Bronchial epithelial cell (primary cell): ENCODE data around the gene NUMBL. TPM values are rescaled to one million over a fixed set of nuclear protein-coding genes. Genes with fewer than 3 reads are reported as not detected.
"Not testable (repeated sequence)": the region's sequence is repeated elsewhere in the genome, so short reads cannot be mapped to it uniquely, and the experiment has no call there.

Experiments used
- DNase-seq: peaks from one replicate; pipeline ENCODE4 v3.0.0-alpha.2; 2010; ENCODE audit warnings: low read depth
- FAIRE-seq: peaks from 2 replicates; lab custom pipeline; 2011; peaks lifted over from hg19 to GRCh38; lab: Jason Lieb, UNC
- H3K27me3 ChIP-seq: 2 replicates; pipeline ENCODE4 v1.5.1; 2011; ENCODE audit warnings: low read length; ENCODE audit not compliant: control insufficient read depth, insufficient read depth
- H3K36me3 ChIP-seq: 2 replicates; pipeline ENCODE4 v1.5.1; 2011; ENCODE audit warnings: low read length; ENCODE audit not compliant: control insufficient read depth, insufficient read depth
- H3K4me3 ChIP-seq: 2 replicates; pipeline ENCODE4 v1.5.1; 2011; ENCODE audit warnings: mild to moderate bottlenecking, low read depth, low read length, control low read depth
- total RNA-seq: library from RNA; depleted of rRNA; stranded (reverse); fragments of >200 nt; gene quantifications from 2 replicates; pipeline ENCODE4 v1.2.1, GENCODE V29; 2014
- TF ChIP-seq, protein P1 (sequence below): IDR thresholded peaks from 2 replicates; pipeline ENCODE4 v1.5.1; 2011; ENCODE audit warnings: mild to moderate bottlenecking, moderate library complexity, low read length, control low read depth, inconsistent platforms; ENCODE audit not compliant: insufficient read depth, severe bottlenecking

Gene NUMBL
- total RNA-seq, 1 donor from 2014 or later, result 8.4 TPM

DNA sequence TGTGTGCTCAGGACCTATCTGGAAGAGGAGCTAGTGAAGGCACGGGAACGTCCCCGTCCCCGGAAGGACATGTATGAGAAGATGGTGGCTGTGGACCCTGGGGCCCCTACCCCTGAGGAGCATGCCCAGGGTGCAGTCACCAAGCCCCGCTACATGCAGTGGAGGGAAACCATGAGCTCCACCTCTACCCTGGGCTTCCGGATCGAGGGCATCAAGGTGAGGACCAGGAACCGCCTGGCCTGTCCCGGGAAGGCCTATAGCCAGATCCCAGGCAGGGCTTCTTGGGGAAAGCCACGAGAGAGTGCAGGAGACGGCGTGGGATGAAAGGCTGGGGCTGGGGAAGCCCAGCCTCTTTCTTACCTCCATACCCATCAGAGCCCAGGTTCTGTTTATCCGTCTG is 42.7 kb upstream of the NUMBL start:
- no peak for FAIRE-seq
- H3K27me3 ChIP-seq, result no peaks in the 10 kb centered on the region
- peaks cover 54% of the 10 kb centered on the region for H3K36me3 ChIP-seq
- H3K4me3 ChIP-seq, result no peak overlapping the region
- TF ChIP-seq, protein P1, sequence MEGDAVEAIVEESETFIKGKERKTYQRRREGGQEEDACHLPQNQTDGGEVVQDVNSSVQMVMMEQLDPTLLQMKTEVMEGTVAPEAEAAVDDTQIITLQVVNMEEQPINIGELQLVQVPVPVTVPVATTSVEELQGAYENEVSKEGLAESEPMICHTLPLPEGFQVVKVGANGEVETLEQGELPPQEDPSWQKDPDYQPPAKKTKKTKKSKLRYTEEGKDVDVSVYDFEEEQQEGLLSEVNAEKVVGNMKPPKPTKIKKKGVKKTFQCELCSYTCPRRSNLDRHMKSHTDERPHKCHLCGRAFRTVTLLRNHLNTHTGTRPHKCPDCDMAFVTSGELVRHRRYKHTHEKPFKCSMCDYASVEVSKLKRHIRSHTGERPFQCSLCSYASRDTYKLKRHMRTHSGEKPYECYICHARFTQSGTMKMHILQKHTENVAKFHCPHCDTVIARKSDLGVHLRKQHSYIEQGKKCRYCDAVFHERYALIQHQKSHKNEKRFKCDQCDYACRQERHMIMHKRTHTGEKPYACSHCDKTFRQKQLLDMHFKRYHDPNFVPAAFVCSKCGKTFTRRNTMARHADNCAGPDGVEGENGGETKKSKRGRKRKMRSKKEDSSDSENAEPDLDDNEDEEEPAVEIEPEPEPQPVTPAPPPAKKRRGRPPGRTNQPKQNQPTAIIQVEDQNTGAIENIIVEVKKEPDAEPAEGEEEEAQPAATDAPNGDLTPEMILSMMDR, result no peak
- DNase-seq, result no peak

DNA sequence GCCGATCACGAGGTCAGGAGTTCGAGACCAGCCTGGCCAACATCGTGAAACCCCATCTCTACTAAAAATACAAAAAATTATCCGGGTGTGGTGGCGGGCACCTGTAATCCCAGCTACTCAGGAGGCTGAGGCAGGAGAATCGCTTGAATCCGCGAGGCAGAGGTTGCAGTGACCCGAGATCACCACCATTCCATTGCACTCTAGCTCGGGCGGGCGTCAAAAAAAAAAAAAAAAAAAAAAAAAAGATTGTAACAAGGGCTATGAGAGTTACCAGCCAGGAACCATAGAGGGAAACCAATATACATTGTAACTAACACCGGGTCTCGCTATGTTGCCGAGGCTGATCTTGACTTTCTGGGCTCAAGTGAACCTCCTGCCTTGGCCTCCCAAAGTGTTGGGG is 41.9 kb upstream of the NUMBL start:
- H3K4me3 ChIP-seq, FAIRE-seq, H3K27me3 ChIP-seq, DNase-seq: not testable (repeated sequence)
- H3K36me3 ChIP-seq, result peaks cover 52% of the 10 kb centered on the region

DNA sequence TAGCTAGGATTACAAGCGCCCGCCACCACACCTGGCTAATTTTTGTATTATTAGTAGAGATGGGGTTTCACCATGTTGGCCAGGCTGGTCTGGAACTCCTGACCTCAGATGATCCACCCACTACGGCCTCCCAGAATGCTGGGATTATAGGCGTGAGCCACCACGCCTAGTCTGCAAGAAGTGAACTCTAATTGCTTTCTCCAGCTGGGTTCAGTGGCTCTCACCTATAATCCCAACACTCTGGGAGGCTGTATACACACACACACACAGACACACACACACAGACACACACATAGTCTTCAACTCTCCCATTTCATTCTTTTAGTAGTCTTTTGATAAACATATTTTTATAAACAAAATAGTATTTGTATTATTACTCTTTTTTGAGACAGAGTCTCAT is 39.6 kb upstream of the NUMBL start:
- not testable (repeated sequence) for FAIRE-seq, DNase-seq, H3K4me3 ChIP-seq, H3K27me3 ChIP-seq
- H3K36me3 ChIP-seq, result peaks cover 49% of the 10 kb centered on the region

DNA sequence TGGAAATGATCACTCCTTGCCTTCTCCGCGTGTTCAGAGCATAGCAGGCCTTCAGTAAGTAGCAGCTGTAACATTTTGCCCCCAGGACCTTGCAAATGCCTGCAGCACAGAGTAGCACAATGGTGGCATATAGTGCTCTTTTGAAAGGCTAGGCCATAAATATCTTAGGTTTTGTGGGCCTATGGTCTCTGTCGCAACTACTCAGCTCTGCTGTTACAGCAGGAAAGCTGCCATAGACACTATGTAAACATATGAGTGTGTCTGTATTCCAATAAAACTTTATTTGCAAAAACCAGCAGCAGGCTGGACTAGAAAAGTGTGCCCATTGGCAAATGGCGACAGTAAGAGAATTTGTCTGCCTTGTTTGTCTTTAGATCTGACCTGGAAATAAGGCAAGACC is 35.8 kb upstream of the NUMBL start:
- TF ChIP-seq, protein P1, result no peak
- DNase-seq, result no peak
- H3K36me3 ChIP-seq, result peaks cover 47% of the 10 kb centered on the region
- no peak for FAIRE-seq
- no peak overlapping the region for H3K4me3 ChIP-seq
- H3K27me3 ChIP-seq, result no peaks in the 10 kb centered on the region

DNA sequence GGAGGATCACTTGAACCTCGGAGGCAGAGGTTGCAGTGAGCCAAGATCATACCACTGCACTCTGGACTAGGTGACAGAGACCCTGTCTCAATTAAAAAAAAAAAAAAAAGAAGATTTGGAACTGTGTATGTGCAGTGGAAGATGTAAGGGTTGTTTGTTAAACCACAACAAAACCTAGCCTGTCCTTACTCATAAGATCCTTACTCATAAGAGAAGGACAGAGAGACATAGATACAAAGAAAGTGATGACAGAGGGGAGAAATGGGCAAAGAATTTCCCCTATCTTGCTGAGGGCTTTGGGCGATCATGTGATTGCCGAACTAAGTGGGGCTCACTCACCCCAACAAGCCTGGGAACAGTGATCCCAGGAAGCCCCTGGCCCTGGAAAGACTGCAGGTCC is 34.4 kb upstream of the NUMBL start:
- no peak for DNase-seq
- peaks cover 45% of the 10 kb centered on the region for H3K36me3 ChIP-seq
- no peak for FAIRE-seq
- no peak overlapping the region for H3K4me3 ChIP-seq
- TF ChIP-seq, protein P1, result no peak
- no peaks in the 10 kb centered on the region for H3K27me3 ChIP-seq

DNA sequence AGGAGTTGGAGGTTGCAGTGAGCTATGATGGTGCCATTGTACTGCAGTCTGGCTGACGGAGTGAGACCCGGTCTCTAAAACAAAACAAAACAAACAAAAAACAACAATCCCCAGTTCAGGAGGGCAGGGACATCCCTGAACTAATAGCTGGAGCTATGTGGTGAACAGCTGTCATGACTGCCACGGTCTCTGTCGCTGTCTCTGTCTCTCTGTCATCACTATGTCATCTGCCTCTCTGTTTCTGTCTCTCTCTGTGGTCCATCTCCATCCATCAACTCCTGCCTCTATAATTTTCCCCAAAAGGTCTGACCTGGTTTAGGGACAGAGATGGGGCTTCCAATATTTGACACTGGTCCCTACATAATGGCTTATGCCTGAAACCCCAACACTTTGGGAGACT is 33.9 kb upstream of the NUMBL start:
- TF ChIP-seq, protein P1, result no peak
- Histone ChIP-seq H3K27me3 (no peaks in the 10 kb centered on the region), H3K36me3 (peaks cover 43% of the 10 kb centered on the region), H3K4me3 (no peak overlapping the region)
- FAIRE-seq, result no peak
- DNase-seq, result no peak

DNA sequence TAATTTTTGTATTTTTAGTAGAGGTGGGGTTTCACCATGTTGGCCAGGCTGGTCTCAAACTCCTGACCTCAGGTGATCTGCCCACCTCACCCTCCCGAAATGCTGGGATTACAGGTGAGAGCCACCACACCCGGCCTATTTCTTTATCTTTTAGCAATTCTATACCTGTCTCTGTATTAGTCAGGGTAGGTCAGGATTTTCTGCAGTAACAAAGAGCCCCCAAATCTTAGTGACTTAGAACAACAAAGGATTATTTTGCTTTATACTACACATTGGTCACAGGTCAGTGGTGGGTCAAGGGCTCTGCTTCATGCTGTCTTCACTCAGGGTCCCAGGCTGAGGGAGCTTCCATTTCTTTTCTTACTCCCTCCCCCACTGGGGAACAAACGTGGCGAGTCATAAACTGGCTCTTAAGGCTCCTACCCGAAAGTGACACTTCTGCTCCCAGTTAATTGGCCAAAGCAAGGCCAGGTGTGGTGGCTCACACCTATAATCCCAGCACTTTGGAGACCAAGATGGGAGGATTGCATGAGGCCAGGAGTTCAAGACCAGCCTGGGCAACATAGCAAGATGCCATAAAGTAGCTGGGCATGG is 33.3 kb upstream of the NUMBL start:
- TF ChIP-seq, protein P1, result no peak
- FAIRE-seq, result no peak
- peaks cover 39% of the 10 kb centered on the region for H3K36me3 ChIP-seq

More for the DNA sequence above, 33.3 kb upstream of the NUMBL start:
- no peak overlapping the region for H3K4me3 ChIP-seq
- DNase-seq, result no peak
- H3K27me3 ChIP-seq, result no peaks in the 10 kb centered on the region
